ENCODE data around the gene DUSP7.

- TF ChIP-seq, protein P1, sequence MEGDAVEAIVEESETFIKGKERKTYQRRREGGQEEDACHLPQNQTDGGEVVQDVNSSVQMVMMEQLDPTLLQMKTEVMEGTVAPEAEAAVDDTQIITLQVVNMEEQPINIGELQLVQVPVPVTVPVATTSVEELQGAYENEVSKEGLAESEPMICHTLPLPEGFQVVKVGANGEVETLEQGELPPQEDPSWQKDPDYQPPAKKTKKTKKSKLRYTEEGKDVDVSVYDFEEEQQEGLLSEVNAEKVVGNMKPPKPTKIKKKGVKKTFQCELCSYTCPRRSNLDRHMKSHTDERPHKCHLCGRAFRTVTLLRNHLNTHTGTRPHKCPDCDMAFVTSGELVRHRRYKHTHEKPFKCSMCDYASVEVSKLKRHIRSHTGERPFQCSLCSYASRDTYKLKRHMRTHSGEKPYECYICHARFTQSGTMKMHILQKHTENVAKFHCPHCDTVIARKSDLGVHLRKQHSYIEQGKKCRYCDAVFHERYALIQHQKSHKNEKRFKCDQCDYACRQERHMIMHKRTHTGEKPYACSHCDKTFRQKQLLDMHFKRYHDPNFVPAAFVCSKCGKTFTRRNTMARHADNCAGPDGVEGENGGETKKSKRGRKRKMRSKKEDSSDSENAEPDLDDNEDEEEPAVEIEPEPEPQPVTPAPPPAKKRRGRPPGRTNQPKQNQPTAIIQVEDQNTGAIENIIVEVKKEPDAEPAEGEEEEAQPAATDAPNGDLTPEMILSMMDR (IDR thresholded peaks at IDR 0.05): no peak
- no peak for TF ChIP-seq POLR2A (IDR thresholded peaks at IDR 0.05)
- no peak for TF ChIP-seq POLR2AphosphoS5 (IDR thresholded peaks at IDR 0.05)
- TF ChIP-seq EP300 (IDR thresholded peaks at IDR 0.05): no peak
Measured at GRCh38 chr3:52059781-52060180, 3.4 kb upstream of the DUSP7 start.

All from gastroesophageal sphincter (tissue), 3 donors.